Measurements from ENCODE around the gene KCNQ1. TPM values are rescaled to one million over a fixed set of nuclear protein-coding genes. Genes with fewer than 3 reads are reported as not detected.

KCNQ1 gene
- total and polyA plus RNA-seq, 2 donors (not counting 1 experiment from before 2014, with no cell fraction given), result 21.5 to 28.8 TPM

DNA sequence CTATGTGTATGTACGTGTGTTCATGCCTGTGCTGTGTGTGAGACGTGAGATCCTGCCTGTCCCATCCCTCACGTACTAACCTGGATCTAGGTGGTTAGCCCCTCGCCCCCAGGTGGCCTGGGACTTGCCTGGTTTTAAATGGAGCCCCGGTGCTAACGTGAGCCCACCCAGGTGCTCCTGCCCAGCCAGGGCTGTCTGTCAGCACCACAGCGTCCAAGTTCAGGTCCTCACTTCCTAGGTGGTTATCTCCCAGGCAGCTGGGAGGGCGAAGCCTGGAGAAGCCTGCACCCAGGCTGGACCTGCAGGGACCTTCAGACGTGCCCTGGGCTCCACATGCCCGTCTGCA, 86.0 kb downstream of the KCNQ1 start:
- H3K9ac ChIP-seq (ENCODE audit: low read length), result no peak overlapping the region

DNA sequence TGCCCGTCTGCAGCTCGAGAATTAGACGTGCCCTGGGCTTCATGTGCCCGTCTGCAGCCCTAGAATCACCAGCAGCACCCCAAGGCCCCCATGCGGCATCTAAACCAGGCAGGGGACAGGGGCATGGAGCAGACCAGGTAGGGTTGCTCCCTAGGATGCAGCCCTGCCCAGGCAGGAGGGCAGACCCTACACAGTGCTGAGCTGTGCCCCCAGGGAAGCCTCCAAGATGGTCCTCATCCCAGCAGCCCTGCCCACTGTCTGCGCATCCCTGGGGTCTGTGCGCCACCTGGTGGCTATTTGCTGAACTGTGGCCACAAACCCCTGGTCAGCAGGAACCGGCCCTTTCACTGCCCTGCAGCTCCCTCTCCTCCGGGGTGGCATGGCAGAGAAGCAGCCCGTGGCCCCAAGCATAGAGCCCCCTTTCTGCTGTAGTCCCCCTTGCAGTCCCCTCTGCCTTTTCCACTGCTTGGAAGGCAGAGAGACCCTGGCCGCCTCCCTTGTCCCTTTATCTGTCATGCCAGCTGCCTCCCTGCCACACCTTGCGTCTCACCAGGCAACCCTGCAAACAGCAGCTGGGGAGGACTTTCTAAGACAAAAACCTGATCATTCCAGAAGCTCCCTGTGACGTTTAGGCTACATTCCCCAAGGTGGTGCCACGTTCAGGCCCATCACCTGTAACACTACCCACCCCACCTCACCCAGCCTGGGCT, 86.6 kb downstream of the KCNQ1 start:
- Histone ChIP-seq H3K27me3 (replicated peaks in 1 of 4; ENCODE audit: control extremely low read depth in 1 of 4, control insufficient read depth in 3 of 4, insufficient read depth in 4 of 4, low read length in 3 of 4) (peaks cover 0 to 14% (median 0%) of the 10 kb centered on the region in 4 experiments), H3K4me2 (replicated peaks; ENCODE audit: low read depth, low read length, poor library complexity, severe bottlenecking) (no peak overlapping the region), H4K20me1 (ENCODE audit: control insufficient read depth, insufficient read depth, low read length, poor library complexity, severe bottlenecking) (peaks cover 58% of the 10 kb centered on the region), H3K4me1 (ENCODE audit: control insufficient read depth in 2 of 2, insufficient read depth in 2 of 2, low read length in 2 of 2) (peaks cover 30 to 38% of the 10 kb centered on the region in 2 donors), H3K9ac (ENCODE audit: low read length) (no peak overlapping the region), H3K36me3 (replicated peaks in 1 of 2; ENCODE audit: control extremely low read depth in 1 of 2, control insufficient read depth in 1 of 2, extremely low read depth in 1 of 2, insufficient read depth in 2 of 2, low read length in 1 of 2) (peaks cover 0 to 11% of the 10 kb centered on the region in 2 experiments), H3K27ac (ENCODE audit: low read length in 2 of 2) (no peak overlapping the region), H2AFZ (ENCODE audit: insufficient read depth, low read depth, low read length, poor library complexity, severe bottlenecking) (no peak overlapping the region), H3K4me3 (ENCODE audit: control extremely low read depth in 1 of 5, extremely low read depth in 1 of 5, insufficient read depth in 1 of 5, low read depth in 2 of 5, low read length in 4 of 5) (no peak overlapping the region), H3K79me2 (ENCODE audit: control insufficient read depth, insufficient read depth, low read length) (peaks cover 32% of the 10 kb centered on the region), H3K9me3 (ENCODE audit: control extremely low read depth in 1 of 3, control insufficient read depth in 2 of 3, insufficient read depth in 1 of 3, low read length in 2 of 3) (no peaks in the 10 kb centered on the region)
- no peaks in the 10 kb centered on the region for H3K27me3 Mint-ChIP-seq
- intact Hi-C loops (cut with micrococcal nuclease), result no loop called here
- TF ChIP-seq, protein P1, sequence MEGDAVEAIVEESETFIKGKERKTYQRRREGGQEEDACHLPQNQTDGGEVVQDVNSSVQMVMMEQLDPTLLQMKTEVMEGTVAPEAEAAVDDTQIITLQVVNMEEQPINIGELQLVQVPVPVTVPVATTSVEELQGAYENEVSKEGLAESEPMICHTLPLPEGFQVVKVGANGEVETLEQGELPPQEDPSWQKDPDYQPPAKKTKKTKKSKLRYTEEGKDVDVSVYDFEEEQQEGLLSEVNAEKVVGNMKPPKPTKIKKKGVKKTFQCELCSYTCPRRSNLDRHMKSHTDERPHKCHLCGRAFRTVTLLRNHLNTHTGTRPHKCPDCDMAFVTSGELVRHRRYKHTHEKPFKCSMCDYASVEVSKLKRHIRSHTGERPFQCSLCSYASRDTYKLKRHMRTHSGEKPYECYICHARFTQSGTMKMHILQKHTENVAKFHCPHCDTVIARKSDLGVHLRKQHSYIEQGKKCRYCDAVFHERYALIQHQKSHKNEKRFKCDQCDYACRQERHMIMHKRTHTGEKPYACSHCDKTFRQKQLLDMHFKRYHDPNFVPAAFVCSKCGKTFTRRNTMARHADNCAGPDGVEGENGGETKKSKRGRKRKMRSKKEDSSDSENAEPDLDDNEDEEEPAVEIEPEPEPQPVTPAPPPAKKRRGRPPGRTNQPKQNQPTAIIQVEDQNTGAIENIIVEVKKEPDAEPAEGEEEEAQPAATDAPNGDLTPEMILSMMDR (IDR thresholded peaks at IDR 0.05), result peak; percentile 91
- no peak for TF ChIP-seq EZH2 (IDR thresholded peaks at IDR 0.05; ENCODE audit: borderline replicate concordance, insufficient read depth, low read depth, low read length, poor library complexity, severe bottlenecking)
- no peak overlapping the region for H3K4me3 Mint-ChIP-seq
- peaks cover 36% of the 10 kb centered on the region for H3K4me1 Mint-ChIP-seq
- ChIA-PET CTCF (interaction anchor here (0.6 to 12.8 kb wide), 37 partner anchors 9 to 881 kb away, joined by 3 to 595 read pairs (median 5); partner anchors contain the start of genes C11orf21, CDKN1C, KCNQ1 and NAP1L4), POLR2A (interaction anchor here (0.9 to 2.4 kb wide), 3 partner anchors 104 to 360 kb away, joined by 3 to 9 read pairs (median 4); no protein-coding TSS in a partner anchor)
- WGBS (ENCODE audit: insufficient coverage), result 50% methylated on average over 14 of the region's 14 CpGs
- ATAC-seq (ENCODE audit: low read depth), result no peak
- no peaks in the 10 kb centered on the region for H3K9me3 Mint-ChIP-seq (ENCODE audit: insufficient read depth)
- peak; percentile 77 for DNase-seq
- peak overlapping the region; percentile 15 for H3K27ac Mint-ChIP-seq

More for the DNA sequence above, 86.0 kb downstream of the KCNQ1 start:
- peaks cover 0 to 11% of the 10 kb centered on the region in 2 experiments for H3K36me3 ChIP-seq (replicated peaks in 1 of 2; ENCODE audit: control extremely low read depth in 1 of 2, control insufficient read depth in 1 of 2, extremely low read depth in 1 of 2, insufficient read depth in 2 of 2, low read length in 1 of 2)
- no peak overlapping the region for H3K4me3 ChIP-seq (ENCODE audit: control extremely low read depth in 1 of 5, extremely low read depth in 1 of 5, insufficient read depth in 1 of 5, low read depth in 2 of 5, low read length in 4 of 5)
- Mint-ChIP-seq H3K27ac (peak overlapping the region; percentile 32), H3K27me3 (no peaks in the 10 kb centered on the region), H3K4me3 (no peak overlapping the region), H3K9me3 (ENCODE audit: insufficient read depth) (no peaks in the 10 kb centered on the region), H3K4me1 (peaks cover 42% of the 10 kb centered on the region)
- no peak overlapping the region for H3K4me2 ChIP-seq (replicated peaks; ENCODE audit: low read depth, low read length, poor library complexity, severe bottlenecking)
- H3K9me3 ChIP-seq (ENCODE audit: control extremely low read depth in 1 of 3, control insufficient read depth in 2 of 3, insufficient read depth in 1 of 3, low read length in 2 of 3), result no peaks in the 10 kb centered on the region
- H3K4me1 ChIP-seq (ENCODE audit: control insufficient read depth in 2 of 2, insufficient read depth in 2 of 2, low read length in 2 of 2), result peaks cover 36 to 44% of the 10 kb centered on the region in 2 donors
- H2AFZ ChIP-seq (ENCODE audit: insufficient read depth, low read depth, low read length, poor library complexity, severe bottlenecking), result no peak overlapping the region
- ChIA-PET CTCF (interaction anchor here (0.6 to 12.8 kb wide), 32 partner anchors 9 to 882 kb away, joined by 3 to 595 read pairs (median 6); partner anchors contain the start of genes C11orf21, CDKN1C, KCNQ1 and NAP1L4), POLR2A (interaction anchor here (1.2 kb wide), 1 partner anchor 103 kb away, joined by 4 read pairs; no protein-coding TSS in a partner anchor)
- H3K27me3 ChIP-seq (replicated peaks in 1 of 4; ENCODE audit: control extremely low read depth in 1 of 4, control insufficient read depth in 3 of 4, insufficient read depth in 4 of 4, low read length in 3 of 4), result peaks cover 0 to 14% (median 0%) of the 10 kb centered on the region in 4 experiments
- TF ChIP-seq, protein P1 (IDR thresholded peaks at IDR 0.05), result no peak
- H3K79me2 ChIP-seq (ENCODE audit: control insufficient read depth, insufficient read depth, low read length), result peaks cover 26% of the 10 kb centered on the region
- no peak overlapping the region for H3K27ac ChIP-seq (ENCODE audit: low read length in 2 of 2)
- DNase-seq, result peak; percentile 27
- H4K20me1 ChIP-seq (ENCODE audit: control insufficient read depth, insufficient read depth, low read length, poor library complexity, severe bottlenecking), result peaks cover 52% of the 10 kb centered on the region
- intact Hi-C loops (cut with micrococcal nuclease), result no loop called here
- 92% methylated on average over 10 of the region's 10 CpGs for WGBS (ENCODE audit: insufficient coverage)
- ATAC-seq (ENCODE audit: low read depth), result no peak

Measured in B cell (primary cell).